K562 (cell line): ENCODE measurements around the gene DTNBP1. TPM values are rescaled to one million over a fixed set of nuclear protein-coding genes. Genes with fewer than 3 reads are reported as not detected.

Experiments
- ATAC-seq: fragments of 200-7000 bp; cut with Tn5 transposase; 3 replicates; pipeline ENCODE4 v1.9.1; 2020; ENCODE audit warnings: moderate library complexity
- BruUV-seq: library from RNA; stranded (reverse); fragments of 400-500 nt; replicated peaks from 2 replicates; lab custom pipeline; 2021; lab: Mats Ljungman, UMichigan
- CTCF ChIA-PET: fragments of 300-600 bp; formaldehyde crosslinking; extraction: SDS; loops from one replicate; lab custom pipeline; 2021; ENCODE audit warnings: low intra/inter-chr PET ratio; lab: Yijun Ruan, JAX
- POLR2A ChIA-PET: fragments of 300-600, 350-650 bp; sonication (Branson Sonifier 250); formaldehyde crosslinking; extraction: SDS; loops from one replicate; lab custom pipeline; 2021; ENCODE audit warnings: antibody characterized with exemption, inconsistent platforms; lab: Yijun Ruan, JAX
- DNase-seq, 4 experiments: peaks; one replicate each; pipeline versions ENCODE4 v3.0.0 to v3.0.0-alpha.2; 2011 to 2018; ENCODE audit warnings: low spot score in 3 of 4, mixed read lengths in 3 of 4; ENCODE audit errors: extremely low read depth in 1 of 4
- FAIRE-seq: peaks from 2 replicates; lab custom pipeline; 2011; peaks lifted over from hg19 to GRCh38; lab: Jason Lieb, UNC
- H2AFZ ChIP-seq: 2 replicates; pipeline ENCODE4 v1.6.0; 2011; ENCODE audit warnings: low read depth, low read length, control low read depth, inconsistent platforms
- H3K27ac ChIP-seq: fragments of 200-600 bp; 3 replicates; pipeline ENCODE4 v1.8.0; 2011; ENCODE audit warnings: low read depth, mild to moderate bottlenecking, control low read depth, inconsistent platforms, low read length, moderate library complexity, mixed read lengths; ENCODE audit errors: extremely low read depth
- H3K27me3 ChIP-seq, 2 experiments: fragments of 300-600 bp in 1 of 2; 2 replicates in 1 of 2; 3 replicates in 1 of 2; pipeline versions ENCODE4 v1.6.0 to v1.8.0; 2011; ENCODE audit warnings: inconsistent platforms in 2 of 2, low read length in 2 of 2, mild to moderate bottlenecking in 1 of 2, mixed read lengths in 1 of 2, moderate library complexity in 1 of 2; ENCODE audit not compliant: control insufficient read depth in 2 of 2, insufficient read depth in 2 of 2
- H3K36me3 ChIP-seq: fragments of 300-600 bp; 3 replicates; pipeline ENCODE4 v1.8.0; 2011; ENCODE audit warnings: mild to moderate bottlenecking, low read length, inconsistent platforms; ENCODE audit not compliant: control insufficient read depth, insufficient read depth
- H3K4me1 ChIP-seq, 2 experiments: fragments of 200-600 bp in 1 of 2; replicated peaks in 1 of 2; 2 replicates in 1 of 2; 3 replicates in 1 of 2; pipeline versions ENCODE4 v1.5.1 to v1.8.0; 2011; ENCODE audit warnings: inconsistent platforms in 2 of 2, low read length in 2 of 2, mild to moderate bottlenecking in 1 of 2, mixed read lengths in 1 of 2, moderate library complexity in 1 of 2; ENCODE audit not compliant: control insufficient read depth in 2 of 2, insufficient read depth in 2 of 2
- H3K4me2 ChIP-seq: 2 replicates; pipeline ENCODE4 v1.6.1; 2011; ENCODE audit warnings: low read length, control low read depth, inconsistent platforms, mixed read lengths; ENCODE audit not compliant: insufficient read depth
- H3K4me3 ChIP-seq: fragments of 200-600 bp; sonication (generic), shearing (Covaris generic); 2 replicates; pipeline ENCODE4 v1.5.1; 2016; ENCODE audit warnings: control low read depth, inconsistent platforms
- H3K79me2 ChIP-seq: fragments of 200-600 bp; 3 replicates; pipeline ENCODE4 v1.8.0; 2011; ENCODE audit warnings: low read length, inconsistent platforms; ENCODE audit not compliant: control insufficient read depth, insufficient read depth
- H3K9ac ChIP-seq, 2 experiments: 2 replicates each; pipeline versions ENCODE4 v1.6.0 to v1.6.1; 2011; ENCODE audit warnings: low read depth in 2 of 2, low read length in 2 of 2, control low read depth in 1 of 2, inconsistent platforms in 1 of 2, mild to moderate bottlenecking in 1 of 2, mixed read lengths in 1 of 2; ENCODE audit not compliant: insufficient read depth in 1 of 2
- H3K9me1 ChIP-seq: one replicate; pipeline ENCODE4 v1.6.0; 2011; ENCODE audit warnings: inconsistent platforms, mild to moderate bottlenecking, low read length, moderate library complexity; ENCODE audit not compliant: control insufficient read depth, insufficient read depth
- H3K9me3 ChIP-seq: replicated peaks from 2 replicates; pipeline ENCODE4 v1.5.1; 2011; ENCODE audit warnings: low read depth, low read length, inconsistent platforms; ENCODE audit not compliant: control insufficient read depth, insufficient read depth
- H4K20me1 ChIP-seq: replicated peaks from 2 replicates; pipeline ENCODE4 v1.6.1; 2011; ENCODE audit warnings: low read length, inconsistent platforms, mixed read lengths; ENCODE audit not compliant: control insufficient read depth, insufficient read depth
- CHAMP1 ChIP-seq: fragments of 450-650 bp; IDR thresholded peaks from 2 replicates; pipeline ENCODE4 v1.6.1; 2016; ENCODE audit warnings: mild to moderate bottlenecking
- EP300 ChIP-seq: IDR thresholded peaks from 2 replicates; pipeline ENCODE4 v1.6.1; 2012; ENCODE audit warnings: low read length, improper control_type of control experiment
- EZH2 ChIP-seq: IDR thresholded peaks from 2 replicates; pipeline ENCODE4 v1.6.1; 2012; ENCODE audit warnings: low read depth, mild to moderate bottlenecking, inconsistent platforms, low read length, borderline replicate concordance
- GTF2F1 ChIP-seq: IDR thresholded peaks from 2 replicates; pipeline ENCODE4 v1.6.1; 2011; ENCODE audit warnings: low read depth, low read length, improper control_type of control experiment
- JUN ChIP-seq, 2 experiments: sonication (generic) in 1 of 2; formaldehyde crosslinking in 1 of 2; IDR thresholded peaks; 2 replicates each; pipeline versions ENCODE4 v1.6.1 to v1.8.0; 2012 to 2022; ENCODE audit warnings: borderline replicate concordance in 2 of 2, mild to moderate bottlenecking in 2 of 2, improper control_type of control experiment in 1 of 2, low read depth in 1 of 2, low read length in 1 of 2, missing genetic modification reagents in 1 of 2
- KLF6 ChIP-seq: fragments of 250-450 bp; sonication (Bioruptor Pico); IDR thresholded peaks from 2 replicates; pipeline ENCODE4 v1.4.0; 2020; ENCODE audit warnings: mild to moderate bottlenecking, moderate library complexity, borderline replicate concordance
- RCOR1 ChIP-seq, 2 experiments: IDR thresholded peaks; 2 replicates each; pipeline ENCODE4 v1.6.1; 2012; ENCODE audit warnings: low read depth in 2 of 2, low read length in 2 of 2, borderline replicate concordance in 1 of 2, improper control_type of control experiment in 1 of 2
- SMAD2 ChIP-seq: fragments of 150-350 bp; IDR thresholded peaks from 2 replicates; pipeline ENCODE4 v1.6.1; 2014; ENCODE audit warnings: low read depth, mild to moderate bottlenecking, low read length
- SRSF1 ChIP-seq: fragments of 200-400 bp; formaldehyde crosslinking; IDR thresholded peaks from 2 replicates; pipeline ENCODE4 v1.6.1; 2017; ENCODE audit warnings: mild to moderate bottlenecking, low read depth, low read length, moderate library complexity
- SRSF9 ChIP-seq: fragments of 200-400 bp; formaldehyde crosslinking; IDR thresholded peaks from 2 replicates; pipeline ENCODE4 v1.6.1; 2017; ENCODE audit warnings: low read depth, low read length, borderline replicate concordance
- TAF7 ChIP-seq: fragments of 450-650 bp; IDR thresholded peaks from 2 replicates; pipeline ENCODE4 v1.6.1; 2016; ENCODE audit warnings: missing genetic modification characterization, missing compliant biosample characterization
- ZNF311 ChIP-seq: fragments of 250-450 bp; sonication (Bioruptor Pico); IDR thresholded peaks from 2 replicates; pipeline ENCODE4 v1.4.0; 2020; ENCODE audit warnings: mild to moderate bottlenecking, moderate library complexity
- WGBS: fragments of 100-300 bp; shearing (Covaris generic); methylation state at CpG from one replicate; pipeline ENCODE4 v1.1.6; 2016; ENCODE audit warnings: low coverage, mixed read lengths; ENCODE audit not compliant: insufficient coverage; ENCODE audit errors: missing lambda C conversion rate; 5-methylcytosine and 5-hydroxymethylcytosine counted together
- in situ Hi-C: fragments of 300-500 bp; cut with MboI; formaldehyde crosslinking; loops from 4 replicates; pipeline ENCODE4 v1.15.0; 2018; ENCODE audit warnings: inconsistent platforms, mixed read lengths
- intact Hi-C: fragments of 100-400 bp; cut with micrococcal nuclease; formaldehyde crosslinking; loops from 2 replicates; pipeline ENCODE4 v1.14.2; 2022
- polyA plus RNA-seq, 8 experiments: library from polyadenylated mRNA; depleted of rRNA in 4 of 8; stranded (reverse) in 5 of 8; unstranded in 3 of 8; fragments of >200 nt; fragmentation: Nextera tagmentation in 2 of 8; fragmentation: Illumina TruSeq in 1 of 8; extraction: Ambion mirVana in 2 of 8; extraction: Trizol in 1 of 8; gene quantifications; 2 replicates each; pipeline versions ENCODE4 v1.2.1 to v1.2.3, GENCODE V29; 2011 to 2014; ENCODE audit warnings: inconsistent platforms in 1 of 8, missing spikeins in 1 of 8
- total RNA-seq, 7 experiments: library from RNA; depleted of rRNA in 6 of 7; stranded (reverse); fragments of >200 nt in 6 of 7; fragmentation: Illumina TruSeq in 2 of 7; extraction: Trizol in 2 of 7; gene quantifications; 2 replicates each; pipeline versions ENCODE4 v1.2.1 to v1.2.3, GENCODE V29; 2011 to 2021; ENCODE audit warnings: low replicate concordance in 1 of 7
- TF ChIP-seq, protein P1 (sequence below): fragments of 250-450 bp; sonication (Bioruptor Pico); IDR thresholded peaks from 2 replicates; pipeline ENCODE4 v1.8.0; 2022; ENCODE audit warnings: moderate library complexity, mild to moderate bottlenecking, inconsistent platforms

The DTNBP1 gene
- total and polyA plus RNA-seq, 9 of the 15 experiments (the other 6 are each of a cell fraction or from before 2014, with no cell fraction given) = 16.7 to 54.5 (median 21.4) TPM

GRCh38 chr6:15698471-15698870 is 35.6 kb upstream of the DTNBP1 start:
- ChIA-PET CTCF (interaction anchor here (1.2 kb wide), 1 partner anchor 430 kb away, joined by 5 read pairs; no protein-coding TSS in a partner anchor), POLR2A (interaction anchor here (0.7 kb wide), 1 partner anchor 293 kb away, joined by 3 read pairs; no protein-coding TSS in a partner anchor)
- peak overlapping the region; percentile 22 for H2AFZ ChIP-seq
- H3K36me3 ChIP-seq = no peaks in the 10 kb centered on the region
- DNase-seq (peak in 3 of 4 experiments; percentile 32 to 84 (median 64)), FAIRE-seq (peak; percentile 78), ATAC-seq (peak; percentile 91)
- in situ Hi-C loops (loop anchor here (10.0 kb wide), 1 partner anchor 486 kb away; no protein-coding TSS in a partner anchor), intact Hi-C loops (loop anchor here (10.0 kb wide), 2 partner anchors 336 to 576 kb away; no protein-coding TSS in a partner anchor)
- no peak overlapping the region for H3K4me3 ChIP-seq
- H3K79me2 ChIP-seq = no peaks in the 10 kb centered on the region
- peaks cover 7% of the 10 kb centered on the region; the same call in 1 of the 2 replicates for H3K9me3 ChIP-seq
- peak overlapping the region; percentile 14; the same call in 1 of the 2 replicates for H3K4me2 ChIP-seq
- H4K20me1 ChIP-seq = no peaks in the 10 kb centered on the region
- H3K4me1 ChIP-seq = peaks cover 0 to 8% of the 10 kb centered on the region in 2 experiments; a peak in 2 of 5 replicates
- WGBS = 0% methylated on average over 1 of the region's 1 CpG
- BruUV-seq = no TSS peak
- H3K9ac ChIP-seq = no peak overlapping the region
- peak overlapping the region; percentile 51 for H3K27ac ChIP-seq
- no peaks in the 10 kb centered on the region for H3K9me1 ChIP-seq
- H3K27me3 ChIP-seq = no peaks in the 10 kb centered on the region
- peak; percentile 76 for TF ChIP-seq CHAMP1
- TF ChIP-seq KLF6 (CRISPR knock-in tag) = no peak
- no peak for TF ChIP-seq SRSF9
- TF ChIP-seq SMAD2 = no peak
- TF ChIP-seq SRSF1 = no peak
- TF ChIP-seq EZH2 = no peak
- TF ChIP-seq EP300 = peak; percentile 91; the same call in 1 of the 2 replicates
- 0 out of 4 replicates have a peak, but pooled peaks of 1 of the 2 experiments have one; percentile 40 for TF ChIP-seq RCOR1 (IDR thresholded peaks at IDR 0.05; ENCODE audit: borderline replicate concordance in 1 of 2, low read depth in 2 of 2, low read length in 2 of 2)
- peak; percentile 35; the same call in 1 of the 2 replicates for TF ChIP-seq JUN (IDR thresholded peaks at IDR 0.05; ENCODE audit: borderline replicate concordance, low read depth, low read length)
- TF ChIP-seq JUN (CRISPR knock-in tag; IDR thresholded peaks at IDR 0.05; ENCODE audit: borderline replicate concordance) = no peak
- no peak for TF ChIP-seq TAF7 (tag)
- TF ChIP-seq, protein P1, sequence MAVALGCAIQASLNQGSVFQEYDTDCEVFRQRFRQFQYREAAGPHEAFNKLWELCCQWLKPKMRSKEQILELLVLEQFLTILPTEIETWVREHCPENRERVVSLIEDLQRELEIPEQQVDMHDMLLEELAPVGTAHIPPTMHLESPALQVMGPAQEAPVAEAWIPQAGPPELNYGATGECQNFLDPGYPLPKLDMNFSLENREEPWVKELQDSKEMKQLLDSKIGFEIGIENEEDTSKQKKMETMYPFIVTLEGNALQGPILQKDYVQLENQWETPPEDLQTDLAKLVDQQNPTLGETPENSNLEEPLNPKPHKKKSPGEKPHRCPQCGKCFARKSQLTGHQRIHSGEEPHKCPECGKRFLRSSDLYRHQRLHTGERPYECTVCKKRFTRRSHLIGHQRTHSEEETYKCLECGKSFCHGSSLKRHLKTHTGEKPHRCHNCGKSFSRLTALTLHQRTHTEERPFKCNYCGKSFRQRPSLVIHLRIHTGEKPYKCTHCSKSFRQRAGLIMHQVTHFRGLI (CRISPR knock-in tag) = no peak
- no peak for TF ChIP-seq ZNF311 (CRISPR knock-in tag)
- no peak for TF ChIP-seq GTF2F1
